ENCODE results near the gene WDR37.

The WDR37 gene

GRCh38 chr10:1090696-1091095 is 34.5 kb downstream of the WDR37 start:
- Histone ChIP-seq H3K9ac (ENCODE audit: low read depth, low read length) (no peak overlapping the region), H3K4me2 (ENCODE audit: insufficient read depth, low read length) (no peak overlapping the region), H3K36me3 (ENCODE audit: insufficient read depth, low read length) (peaks cover 83% of the 10 kb centered on the region), H3K27ac (ENCODE audit: low read length) (no peak overlapping the region), H3K4me3 (ENCODE audit: low read depth in 1 of 2, low read length in 2 of 2) (no peak overlapping the region), H3K27me3 (ENCODE audit: insufficient read depth, low read length, poor library complexity) (no peaks in the 10 kb centered on the region), H3K79me2 (ENCODE audit: insufficient read depth, low read length) (peaks cover 7% of the 10 kb centered on the region), H3K9me3 (ENCODE audit: insufficient read depth, low read length, severe bottlenecking) (no peaks in the 10 kb centered on the region), H3K4me1 (ENCODE audit: insufficient read depth, low read length) (no peaks in the 10 kb centered on the region), H2AFZ (ENCODE audit: low read depth, low read length) (no peak overlapping the region), H4K20me1 (ENCODE audit: insufficient read depth, low read length) (peaks cover 13% of the 10 kb centered on the region; the same call in 1 of the 2 replicates)
- DNase-seq: no peak
- TF ChIP-seq EZH2 (IDR thresholded peaks at IDR 0.05; ENCODE audit: borderline replicate concordance, low read depth, low read length, severe bottlenecking): no peak
- no peak for TF ChIP-seq CTCF (IDR thresholded peaks at IDR 0.05; ENCODE audit: borderline replicate concordance, extremely low read depth, low read length, poor library complexity, severe bottlenecking)
- no peak for ATAC-seq (ENCODE audit: insufficient read depth, low read depth)

DNA sequence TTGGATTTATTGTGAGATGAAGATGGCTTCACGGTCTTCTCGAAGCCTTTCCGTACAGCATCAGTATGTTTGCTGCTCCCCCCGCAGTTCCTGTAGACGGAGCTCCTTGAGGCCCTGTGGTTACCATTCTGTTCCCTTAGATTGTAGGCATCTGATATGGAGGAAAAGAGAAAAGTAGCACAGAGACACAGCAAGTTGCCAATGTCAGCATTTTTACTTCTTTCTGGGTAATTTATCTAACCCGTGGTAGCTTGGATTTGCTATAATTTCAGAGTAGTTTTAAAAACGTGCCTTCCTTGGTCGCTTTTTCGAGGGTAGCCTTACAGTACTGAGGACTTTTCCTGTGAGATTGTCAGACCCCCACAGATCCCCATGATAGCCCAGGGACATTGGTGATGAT is 37.5 kb downstream of the WDR37 start:
- DNase-seq: no peak
- Histone ChIP-seq H3K9ac (ENCODE audit: low read depth, low read length) (no peak overlapping the region), H3K79me2 (ENCODE audit: insufficient read depth, low read length) (peaks cover 7% of the 10 kb centered on the region; the same call in 1 of the 2 replicates), H3K4me2 (ENCODE audit: insufficient read depth, low read length) (no peak overlapping the region), H3K4me1 (ENCODE audit: insufficient read depth, low read length) (no peaks in the 10 kb centered on the region), H3K4me3 (ENCODE audit: low read depth in 1 of 2, low read length in 2 of 2) (no peak overlapping the region), H3K27me3 (ENCODE audit: insufficient read depth, low read length, poor library complexity) (no peaks in the 10 kb centered on the region), H3K27ac (ENCODE audit: low read length) (no peak overlapping the region), H3K9me3 (ENCODE audit: insufficient read depth, low read length, severe bottlenecking) (no peaks in the 10 kb centered on the region), H2AFZ (ENCODE audit: low read depth, low read length) (no peak overlapping the region), H4K20me1 (ENCODE audit: insufficient read depth, low read length) (peaks cover 10% of the 10 kb centered on the region; the same call in 1 of the 2 replicates), H3K36me3 (ENCODE audit: insufficient read depth, low read length) (peaks cover 82% of the 10 kb centered on the region)
- no peak for ATAC-seq (ENCODE audit: insufficient read depth, low read depth)
- TF ChIP-seq EZH2 (IDR thresholded peaks at IDR 0.05; ENCODE audit: borderline replicate concordance, low read depth, low read length, severe bottlenecking) (no peak), CTCF (IDR thresholded peaks at IDR 0.05; ENCODE audit: borderline replicate concordance, extremely low read depth, low read length, poor library complexity, severe bottlenecking) (no peak)

DNA sequence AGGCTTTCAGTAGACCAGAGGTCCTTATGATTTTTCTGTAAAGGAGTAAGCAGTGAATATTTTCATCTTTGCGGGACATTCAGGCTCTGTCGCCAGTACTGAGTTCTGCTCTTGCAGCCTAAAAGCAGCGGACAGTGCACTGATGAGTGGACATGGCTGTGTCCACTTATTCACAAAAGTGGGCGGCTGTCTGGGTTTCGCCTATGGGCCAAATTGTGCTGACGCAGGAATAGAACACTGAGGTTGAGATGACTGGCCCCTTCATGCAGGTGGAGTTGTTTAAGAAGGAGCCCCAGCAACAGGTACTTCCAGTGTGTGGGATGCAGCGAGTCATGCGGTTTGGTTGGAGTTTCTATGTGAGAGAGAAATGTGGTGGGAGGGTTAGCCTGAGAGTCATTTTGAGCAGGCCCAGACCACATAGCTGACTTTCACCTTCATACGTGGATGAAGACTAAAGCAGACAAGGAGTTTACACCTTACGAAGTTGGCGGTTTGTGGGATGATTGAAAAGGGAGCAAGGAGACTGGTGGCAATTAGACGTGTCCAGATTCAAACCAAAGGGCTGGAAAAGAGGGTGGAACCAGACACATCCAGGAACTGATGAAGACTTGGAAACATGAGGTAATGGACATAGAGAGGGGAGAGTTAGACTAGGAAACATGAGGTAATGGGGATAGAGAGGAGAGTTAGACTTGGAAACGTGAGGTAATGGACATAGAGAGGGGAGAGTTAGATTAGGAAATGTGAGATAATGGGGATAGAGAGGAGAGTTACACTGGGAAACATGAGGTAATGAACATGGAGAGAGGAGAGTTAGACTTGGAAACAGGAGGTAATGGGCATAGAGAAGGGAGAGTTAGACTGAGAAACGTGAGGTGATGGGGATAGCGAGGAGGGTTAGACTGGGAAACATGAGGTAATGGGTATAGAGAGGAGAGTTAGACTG is 38.2 kb downstream of the WDR37 start:
- Histone ChIP-seq H3K4me3 (ENCODE audit: low read depth in 1 of 2, low read length in 2 of 2) (no peak overlapping the region), H3K27me3 (ENCODE audit: insufficient read depth, low read length, poor library complexity) (no peaks in the 10 kb centered on the region), H3K4me1 (ENCODE audit: insufficient read depth, low read length) (no peaks in the 10 kb centered on the region), H3K4me2 (ENCODE audit: insufficient read depth, low read length) (no peak overlapping the region), H3K27ac (ENCODE audit: low read length) (no peak overlapping the region), H4K20me1 (ENCODE audit: insufficient read depth, low read length) (peaks cover 4% of the 10 kb centered on the region; the same call in 1 of the 2 replicates), H3K9ac (ENCODE audit: low read depth, low read length) (no peak overlapping the region), H3K79me2 (ENCODE audit: insufficient read depth, low read length) (peaks cover 7% of the 10 kb centered on the region; the same call in 1 of the 2 replicates), H3K36me3 (ENCODE audit: insufficient read depth, low read length) (peaks cover 82% of the 10 kb centered on the region), H3K9me3 (ENCODE audit: insufficient read depth, low read length, severe bottlenecking) (no peaks in the 10 kb centered on the region), H2AFZ (ENCODE audit: low read depth, low read length) (no peak overlapping the region)
- ATAC-seq (ENCODE audit: insufficient read depth, low read depth) (no peak), DNase-seq (no peak)
- TF ChIP-seq EZH2 (IDR thresholded peaks at IDR 0.05; ENCODE audit: borderline replicate concordance, low read depth, low read length, severe bottlenecking): no peak
- no peak for TF ChIP-seq CTCF (IDR thresholded peaks at IDR 0.05; ENCODE audit: borderline replicate concordance, extremely low read depth, low read length, poor library complexity, severe bottlenecking)
